HG02938 (cell line): ENCODE data around the gene DNER.

ENCODE experiments used
- ATAC-seq: cut with Tn5 transposase; IDR thresholded peaks from one replicate; pipeline ENCODE4 v1.9.1; 2021; ENCODE audit warnings: mild to moderate bottlenecking, moderate library complexity; ENCODE audit not compliant: unreplicated experiment

Gene DNER

DNA sequence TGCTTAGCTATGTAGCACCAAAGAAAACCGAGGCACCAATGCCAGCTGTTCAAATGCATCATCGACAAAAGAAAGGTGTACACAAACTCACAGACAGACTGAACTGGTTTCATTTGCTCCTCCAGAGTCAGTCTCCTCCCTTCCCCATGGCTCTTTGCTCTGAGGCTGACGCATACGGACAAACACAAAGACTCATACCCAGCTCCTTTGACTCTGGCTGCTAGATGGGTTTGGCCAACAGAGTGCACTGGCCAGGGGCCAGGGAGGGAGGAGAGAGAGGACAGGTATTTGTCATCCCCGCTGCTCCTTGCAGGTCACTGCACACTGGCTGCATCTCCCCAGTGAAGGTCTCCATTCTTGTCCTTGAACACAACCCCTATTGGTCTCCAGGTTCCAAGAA lies 40.7 kb downstream of the DNER start:
- ATAC-seq = no peak

DNA sequence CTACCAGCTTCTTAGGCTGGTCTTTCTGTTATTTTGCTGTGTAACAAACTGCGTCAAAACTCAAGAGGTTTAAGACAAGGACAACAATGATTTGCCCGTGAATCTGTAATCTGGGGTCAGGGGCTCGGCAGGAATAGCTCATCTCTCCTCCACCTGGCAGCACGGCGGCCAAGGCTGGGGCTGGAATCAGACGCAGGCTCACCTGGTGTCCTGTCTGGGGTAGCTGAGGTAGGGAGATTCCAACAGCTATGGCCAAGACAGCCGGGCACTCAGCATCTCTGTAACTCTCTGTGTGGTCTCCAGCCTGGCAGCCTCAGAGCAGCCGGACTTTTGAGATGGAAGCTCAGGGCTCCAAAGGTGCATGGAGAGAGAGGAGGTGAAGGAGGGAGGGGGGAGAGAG lies 42.3 kb downstream of the DNER start:
- ATAC-seq = no peak

DNA sequence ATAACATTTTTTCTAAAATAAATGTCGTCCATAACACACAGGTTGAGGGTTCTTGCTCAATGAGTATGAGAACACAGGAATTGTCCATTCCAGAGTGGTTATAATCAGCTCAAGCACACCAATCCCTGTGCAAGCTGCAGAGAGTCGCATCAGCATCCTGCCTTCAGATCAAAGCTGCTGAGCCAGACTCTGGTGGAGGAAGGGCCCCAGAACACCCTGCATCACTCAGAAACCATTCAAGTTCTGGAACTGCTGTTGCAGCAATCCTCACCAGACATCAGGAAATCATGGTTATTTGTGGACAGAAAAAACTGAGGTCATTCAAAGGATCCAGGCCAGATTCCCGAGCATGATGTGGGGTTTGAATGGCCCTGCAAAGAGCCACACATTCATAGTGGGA lies 44.5 kb downstream of the DNER start:
- ATAC-seq = no peak

DNA sequence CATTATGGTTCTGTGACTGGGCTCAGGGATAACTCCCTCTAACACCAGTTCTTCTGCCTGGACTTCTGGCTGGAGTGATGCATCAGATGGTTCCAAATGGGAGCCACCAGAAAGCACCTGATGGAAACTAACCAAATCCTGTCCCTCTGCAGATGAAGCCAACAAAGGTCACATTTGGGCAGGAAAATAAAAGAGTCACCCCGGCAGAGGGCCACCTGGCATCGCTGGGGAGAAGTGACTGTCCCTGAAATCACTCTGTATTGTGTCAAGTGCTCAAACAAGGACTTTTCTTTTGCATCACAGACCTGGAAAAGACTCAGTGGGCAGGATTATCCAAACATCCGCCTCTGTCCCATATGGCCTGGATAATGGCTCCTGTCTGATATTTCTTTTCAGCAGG lies 47.5 kb downstream of the DNER start:
- no peak for ATAC-seq

DNA sequence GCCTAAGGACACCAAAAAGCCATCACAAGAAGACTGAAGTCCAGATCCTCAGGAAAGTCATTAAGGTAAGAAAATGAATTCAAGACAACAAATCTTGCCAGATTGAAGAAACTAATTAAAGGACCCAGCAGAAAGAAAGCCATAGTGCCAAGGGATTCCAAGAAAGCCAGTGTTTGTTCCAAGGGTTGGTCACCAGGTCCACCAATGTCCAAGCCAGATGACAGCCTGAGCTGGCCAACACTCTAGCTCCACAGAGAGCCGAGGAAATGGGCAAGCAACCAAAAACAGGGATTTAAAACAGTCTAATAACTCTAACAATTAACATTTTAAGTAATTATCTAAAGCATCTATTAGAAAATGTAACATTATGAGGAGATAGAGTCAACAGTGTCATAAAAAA lies 49.2 kb downstream of the DNER start:
- ATAC-seq = no peak

DNA sequence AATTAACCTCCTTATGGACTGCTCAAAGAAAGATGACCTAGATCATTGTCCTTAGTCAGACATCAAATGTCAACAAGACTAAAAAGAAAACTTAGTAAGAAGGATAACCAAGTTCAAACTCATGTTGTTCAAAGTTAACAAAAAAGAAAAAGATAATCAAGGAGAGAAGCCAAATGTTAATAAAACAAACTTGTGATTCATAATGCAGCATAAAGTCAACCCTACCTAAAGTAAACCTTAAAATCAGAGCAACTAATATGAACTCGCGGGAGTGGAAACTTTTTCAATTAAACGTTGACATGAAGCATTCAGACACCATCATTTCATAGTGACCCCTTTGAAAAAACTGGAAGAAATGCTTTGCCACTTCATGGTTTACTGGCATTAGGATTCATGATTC lies 52.9 kb downstream of the DNER start:
- ATAC-seq = no peak

DNA sequence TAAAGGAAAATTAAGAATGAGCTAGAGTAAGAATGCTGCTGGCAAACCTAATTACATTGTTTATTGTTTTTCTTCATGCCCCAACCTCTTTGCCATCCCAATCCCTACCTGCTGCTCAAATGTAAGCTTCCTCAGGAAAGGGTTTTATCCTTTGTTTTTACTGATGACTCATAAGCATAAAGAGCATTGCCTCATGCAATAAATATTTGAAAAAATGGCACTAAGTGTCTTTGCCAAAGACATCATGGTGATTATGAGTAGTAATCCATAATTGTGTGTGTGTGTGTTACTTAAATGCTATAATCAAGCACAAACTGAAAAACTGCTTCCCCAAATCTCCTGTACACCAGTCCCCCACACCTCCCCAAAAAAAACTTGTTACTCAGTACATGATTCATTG lies 53.4 kb downstream of the DNER start:
- ATAC-seq = no peak

DNA sequence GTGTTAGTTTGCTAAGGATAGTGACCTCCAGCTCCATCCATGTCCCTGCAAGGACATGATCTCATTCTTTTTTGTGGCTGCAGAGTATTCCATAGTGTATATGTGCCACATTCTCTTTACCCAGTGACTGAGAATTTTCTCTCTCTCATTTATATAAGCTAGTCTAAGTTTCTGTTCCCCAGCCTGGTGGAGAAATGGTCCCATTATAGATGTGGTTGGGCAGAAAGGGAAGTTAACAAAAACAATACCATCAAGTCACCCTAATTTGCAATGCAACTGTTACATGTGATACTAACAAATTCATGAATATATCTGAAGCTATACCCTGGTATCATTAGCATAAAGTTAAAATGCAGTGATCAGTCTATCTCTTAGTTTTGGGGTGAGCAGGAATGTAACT lies 54.0 kb downstream of the DNER start:
- no peak for ATAC-seq

DNA sequence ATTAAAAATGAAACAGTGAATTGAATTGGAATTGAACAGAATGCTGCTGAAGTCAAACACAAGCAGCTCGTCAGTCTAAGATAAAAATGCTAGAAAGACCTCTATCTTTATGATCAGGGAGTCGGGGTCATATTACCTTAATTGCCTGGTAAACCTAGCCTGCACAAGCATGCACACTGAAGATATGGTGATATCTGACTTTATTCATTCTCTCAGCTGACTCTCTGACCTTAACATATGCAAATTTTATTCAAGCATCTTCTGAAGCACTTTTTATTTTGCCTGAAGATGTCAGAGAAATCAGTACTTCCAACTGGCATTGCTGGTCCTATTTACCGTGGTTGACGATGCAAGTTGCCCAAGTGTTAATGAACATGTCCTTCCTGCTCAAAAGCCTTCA lies 56.4 kb downstream of the DNER start:
- no peak for ATAC-seq

DNA sequence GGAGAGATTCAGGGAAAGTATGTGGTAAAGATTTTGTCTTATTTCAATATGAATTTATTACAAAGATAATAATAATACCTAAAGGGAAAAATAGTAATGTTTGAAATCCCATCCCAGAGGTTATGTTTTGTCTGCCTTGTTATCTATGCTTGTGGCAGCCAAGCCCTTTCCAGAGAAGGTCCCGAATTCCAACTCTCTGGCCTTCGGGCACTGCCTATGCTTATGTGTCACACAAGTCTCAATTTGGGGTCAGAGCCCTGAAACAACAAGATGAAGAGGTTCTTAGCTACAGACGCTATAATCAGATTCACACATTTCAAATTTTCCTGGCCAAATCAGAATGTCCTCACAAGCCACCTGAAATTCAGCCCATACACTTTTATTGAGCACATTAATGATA lies 59.9 kb downstream of the DNER start:
- ATAC-seq = no peak

DNA sequence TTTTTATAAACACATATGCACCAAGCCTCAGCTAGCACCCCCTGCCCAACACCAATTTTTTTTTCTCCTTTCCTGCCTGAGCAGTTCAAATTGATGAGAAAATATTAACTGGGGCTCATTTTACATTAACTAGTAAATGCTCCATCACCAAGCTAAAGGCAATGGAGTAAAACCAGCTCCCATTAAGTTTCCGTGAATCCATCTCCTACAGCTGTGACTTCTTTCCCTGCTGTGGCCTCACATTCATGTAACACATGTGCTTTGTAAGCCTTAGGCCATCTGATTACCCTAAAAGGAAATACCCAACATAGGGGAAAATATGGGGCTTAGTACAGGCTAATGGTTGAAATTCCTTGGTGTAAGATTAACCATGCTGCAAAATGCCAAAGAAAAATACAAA lies 60.8 kb downstream of the DNER start:
- ATAC-seq = no peak

DNA sequence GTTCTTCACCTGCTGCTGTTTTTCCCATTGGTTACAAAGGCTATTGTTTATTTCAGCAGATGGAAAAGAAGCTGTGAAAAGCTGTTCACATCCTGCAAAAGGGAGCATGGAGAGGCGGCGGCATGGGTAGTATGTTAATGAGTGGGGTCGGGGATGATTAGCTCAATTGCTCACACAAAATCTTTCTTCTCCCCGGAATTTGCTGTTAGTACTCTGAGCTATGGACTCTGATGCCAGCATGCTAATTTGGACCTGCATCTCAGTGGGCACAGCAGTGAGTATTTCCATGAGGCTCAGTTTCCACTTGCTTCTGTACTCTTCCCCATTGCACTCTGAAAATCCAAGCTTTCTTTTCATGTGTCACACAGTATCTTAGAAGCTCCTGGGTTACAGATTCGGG lies 61.6 kb downstream of the DNER start:
- ATAC-seq = no peak

DNA sequence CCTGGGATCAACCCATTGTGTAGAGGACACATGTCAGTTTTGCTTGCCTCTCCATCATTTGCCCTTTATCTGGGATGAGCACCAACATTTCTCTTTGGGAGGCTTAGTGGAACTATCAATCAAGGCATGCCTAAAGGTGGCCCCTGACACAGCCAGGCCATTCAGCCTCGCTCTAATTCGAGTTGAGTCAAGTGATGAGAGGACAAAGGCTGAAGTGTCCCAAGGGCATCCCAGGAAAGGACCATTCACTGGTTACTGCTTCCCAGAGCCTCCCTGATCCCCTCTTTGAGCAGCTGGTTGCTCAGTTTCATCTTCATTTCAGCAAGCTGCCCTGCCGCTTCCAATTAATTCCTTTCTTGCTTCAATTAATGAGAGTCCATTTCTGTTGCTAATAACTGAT lies 63.5 kb downstream of the DNER start:
- ATAC-seq = no peak

DNA sequence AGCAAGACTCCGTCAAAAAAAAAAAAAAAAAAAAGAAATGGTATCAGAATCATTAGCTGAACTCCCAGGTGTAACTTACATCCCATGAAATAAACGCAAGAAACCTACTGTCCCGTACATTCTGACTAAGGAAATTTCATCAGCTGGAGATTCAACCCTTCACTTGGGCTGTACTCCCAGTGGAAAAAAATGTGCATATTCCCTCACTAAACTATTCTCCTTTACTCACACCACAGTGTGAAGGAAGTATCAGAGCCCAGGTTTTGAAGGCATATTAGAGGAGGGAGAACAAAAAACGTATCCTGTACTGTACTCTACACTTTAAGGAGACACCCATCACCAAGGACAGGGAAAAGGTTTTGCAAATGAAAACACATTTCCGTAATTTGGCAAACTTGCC lies 64.3 kb downstream of the DNER start:
- ATAC-seq = no peak

DNA sequence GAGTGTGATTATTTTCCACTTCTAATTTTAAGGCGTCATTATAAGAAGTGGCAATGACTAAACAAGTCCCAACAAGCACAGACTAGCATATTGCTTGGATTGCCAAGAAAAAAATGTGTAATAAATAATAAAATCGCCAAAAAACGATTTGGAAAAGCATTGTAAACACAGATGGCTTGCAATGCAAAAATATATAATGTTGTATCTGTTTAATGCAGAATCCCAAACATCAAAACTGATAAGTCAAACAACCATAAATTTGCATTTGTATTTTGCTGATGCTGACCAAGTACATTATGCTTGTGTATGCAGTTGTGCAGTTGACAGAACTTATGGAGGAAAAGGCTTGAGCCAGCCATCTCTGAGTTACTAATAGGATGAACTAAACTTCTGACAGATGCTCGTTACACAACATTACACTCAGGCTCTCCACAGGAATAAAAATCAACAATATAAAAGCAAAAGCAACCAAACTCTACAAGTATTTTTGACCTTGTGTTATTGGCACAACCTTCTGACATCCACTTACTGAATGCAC lies 68.1 kb downstream of the DNER start:
- ATAC-seq = no peak

DNA sequence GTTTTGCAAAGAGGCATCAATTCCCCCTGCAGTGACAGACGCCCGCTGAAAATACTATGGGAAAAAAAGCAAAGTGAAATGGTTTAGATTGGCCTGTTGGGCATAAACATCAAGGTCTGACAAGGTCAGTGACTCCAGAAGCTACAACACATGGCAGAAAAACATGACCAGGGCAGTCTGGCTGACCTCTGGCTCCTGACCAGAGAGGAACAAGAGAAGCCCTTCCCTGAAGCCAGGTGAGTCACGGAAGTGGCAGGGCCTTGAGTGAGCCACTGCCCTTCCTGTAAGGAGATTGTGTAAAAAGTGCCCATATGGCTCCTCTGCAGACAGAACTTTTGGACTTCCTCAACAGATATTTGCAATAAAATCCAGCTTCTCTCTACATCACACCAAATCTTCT lies 72.0 kb downstream of the DNER start:
- no peak for ATAC-seq

DNA sequence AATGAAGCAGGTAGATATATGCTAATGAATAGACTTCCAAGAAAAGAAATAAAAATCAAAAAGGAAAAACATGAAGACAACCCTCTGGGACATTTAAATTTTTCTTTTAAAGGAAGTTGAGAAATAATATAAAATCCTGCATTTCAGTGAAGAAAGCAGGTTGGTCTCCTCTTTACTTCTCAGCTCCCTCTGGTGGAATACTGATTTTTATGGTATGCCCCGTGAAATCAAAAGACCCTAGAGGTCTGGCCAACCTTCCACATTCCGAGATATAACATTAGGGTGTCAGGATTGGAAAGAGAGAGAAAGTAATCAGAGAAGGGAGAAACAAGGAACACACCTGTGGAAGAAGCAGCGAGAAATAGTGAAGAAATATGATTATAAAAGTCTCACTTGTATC lies 72.7 kb downstream of the DNER start:
- ATAC-seq = no peak

DNA sequence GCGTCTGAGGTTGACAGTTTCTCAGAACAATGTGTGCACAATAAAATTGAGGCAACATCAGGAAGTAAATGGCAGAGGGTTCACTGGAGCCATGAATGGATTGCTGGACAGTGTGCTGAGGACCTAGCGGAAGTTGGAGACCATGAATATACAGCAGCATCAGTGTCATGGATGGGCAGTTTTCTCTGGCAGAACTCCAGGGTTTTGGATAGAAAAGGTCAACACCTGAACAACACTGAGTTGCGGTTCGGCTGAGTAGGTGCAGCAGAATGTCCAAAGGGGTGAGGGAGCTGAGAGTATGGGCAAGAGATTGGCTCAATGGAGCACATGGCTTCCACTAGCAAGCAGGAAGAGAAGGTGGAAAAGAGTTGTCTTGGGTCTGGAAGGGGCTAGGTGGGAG lies 73.7 kb downstream of the DNER start:
- ATAC-seq = no peak

DNA sequence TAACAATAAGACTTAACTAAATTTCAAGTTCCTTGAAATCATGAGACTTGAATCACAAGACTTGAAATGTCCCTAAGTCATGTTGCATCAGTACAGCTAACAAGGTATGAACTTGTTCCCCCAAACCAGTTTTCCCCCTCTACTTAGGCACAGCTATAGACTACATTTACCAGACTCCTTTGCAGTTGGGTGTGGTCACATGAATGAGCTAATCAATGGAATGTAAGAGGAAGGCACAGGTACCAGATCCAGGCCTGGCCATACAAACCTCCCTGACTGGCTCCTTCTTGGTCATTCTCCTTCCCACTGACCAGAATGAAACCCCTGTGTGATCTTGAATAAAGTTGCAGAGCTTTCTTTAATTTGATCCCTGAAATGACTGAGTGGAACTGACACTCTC lies 77.8 kb downstream of the DNER start:
- ATAC-seq = no peak

DNA sequence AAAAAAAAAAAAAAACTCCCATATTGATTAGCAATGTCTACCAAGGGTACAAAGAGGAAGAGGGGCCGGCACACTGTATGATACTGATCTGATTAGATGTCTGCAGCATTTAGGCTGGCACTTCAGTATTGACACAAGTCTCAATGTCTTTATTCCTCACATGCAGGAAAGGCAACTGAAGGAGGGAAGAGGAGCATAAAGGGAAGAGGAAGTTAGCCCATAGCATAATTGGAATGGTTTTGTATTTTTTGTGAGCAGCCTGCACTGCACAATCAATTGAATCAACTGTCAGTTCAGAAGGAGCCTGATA lies 79.0 kb downstream of the DNER start:
- no peak for ATAC-seq

DNA sequence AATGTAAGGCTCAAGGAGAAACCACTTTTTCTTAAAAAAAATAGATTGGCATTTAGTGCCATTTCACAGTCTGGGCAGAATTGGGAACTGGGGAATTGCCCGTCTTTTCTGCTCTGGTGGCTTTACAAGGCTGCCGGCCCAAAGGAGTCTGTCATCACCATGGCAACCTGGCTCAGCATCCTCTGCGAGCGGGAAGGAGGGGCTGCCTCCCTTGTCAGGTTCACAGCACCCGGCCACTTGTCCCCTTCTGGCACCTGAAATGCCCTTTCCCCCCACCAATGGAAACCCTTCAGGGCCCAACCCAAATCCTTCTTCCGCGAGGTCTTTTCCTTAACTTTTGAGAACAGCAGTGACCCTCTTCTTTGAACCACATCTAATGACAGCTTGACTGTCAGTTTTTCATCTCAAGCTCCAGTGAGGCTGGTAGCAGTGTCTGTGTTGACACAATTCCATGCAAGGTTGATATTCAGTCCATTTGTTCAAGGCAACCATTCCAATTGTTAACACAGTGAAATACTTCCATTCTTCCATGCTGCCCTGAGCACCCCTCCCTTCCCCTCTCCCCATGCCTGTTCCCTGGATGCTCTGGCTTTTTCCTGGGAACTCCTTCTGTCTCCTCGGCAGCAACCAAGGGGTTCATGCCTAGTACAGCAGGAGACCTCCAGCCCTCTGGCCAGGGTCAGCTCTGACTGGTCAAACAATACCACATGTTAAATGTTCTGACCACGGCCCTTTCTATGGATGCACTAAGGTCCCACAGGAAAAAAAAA lies 79.6 kb downstream of the DNER start:
- no peak for ATAC-seq

DNA sequence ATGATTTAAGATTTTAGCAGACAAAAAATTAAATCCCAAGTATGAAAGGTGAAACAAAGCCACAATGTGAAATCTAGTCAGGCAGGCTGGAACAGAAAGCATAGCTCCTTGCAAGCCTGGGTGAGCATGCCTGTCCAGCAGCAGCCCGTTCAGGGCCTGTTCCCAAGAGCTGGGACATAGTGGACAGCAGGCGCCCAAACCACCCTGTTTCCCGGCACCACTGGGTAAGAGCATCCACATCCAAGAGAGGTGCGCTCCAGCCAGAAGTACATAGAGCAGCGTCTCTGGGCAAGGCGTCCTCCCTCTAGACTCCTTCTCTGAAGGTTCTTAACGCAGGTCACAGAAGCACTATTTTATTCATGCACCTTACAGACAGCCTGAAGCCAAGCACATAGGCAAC lies 80.8 kb downstream of the DNER start:
- no peak for ATAC-seq

DNA sequence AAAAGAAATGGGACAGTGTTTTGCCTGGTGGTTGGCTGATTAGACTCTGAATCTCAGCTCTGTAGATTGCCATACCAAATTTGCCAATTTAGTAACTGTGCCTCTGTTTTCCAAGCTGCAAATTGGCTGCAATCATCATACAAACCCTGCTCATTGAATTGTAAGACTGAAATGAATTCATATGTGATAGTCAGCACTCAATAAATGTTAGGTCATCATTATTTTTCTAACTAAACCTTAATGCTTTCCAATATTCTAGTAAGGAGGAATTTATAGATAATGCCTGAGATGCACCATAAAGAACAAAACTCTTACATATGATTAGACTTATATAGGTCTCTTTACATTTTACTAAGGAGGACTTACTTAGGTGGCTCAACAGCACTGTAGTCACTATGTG lies 85.3 kb downstream of the DNER start:
- ATAC-seq = no peak
